ENCODE measurements around the gene TFEB.

DNA sequence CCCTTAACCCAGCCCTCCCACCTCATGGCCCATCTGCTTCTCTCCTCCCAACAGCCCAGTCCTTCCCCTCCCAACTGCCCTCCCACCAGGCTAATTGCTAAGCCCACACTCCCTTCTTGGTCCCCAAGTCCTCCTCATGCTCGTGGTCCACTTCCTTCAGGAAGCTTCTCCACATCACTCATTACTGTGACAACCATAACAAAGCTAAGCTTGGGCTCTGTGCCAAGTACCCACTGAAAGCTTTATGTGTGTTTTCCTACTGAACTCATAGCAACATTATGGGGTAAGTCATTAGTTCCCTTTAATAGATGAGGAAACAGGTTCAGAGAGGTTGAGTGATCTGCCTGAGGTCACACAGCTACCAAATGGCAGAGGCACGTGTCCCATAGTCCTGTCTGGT is 28.1 kb upstream of the TFEB start:
- TF ChIP-seq CTCF (IDR thresholded peaks at IDR 0.05) (no peak), POLR2A (IDR thresholded peaks at IDR 0.05) (no peak)
